WTC11 (cell line): Measurements from ENCODE around the gene FGF12. TPM values are rescaled to one million over a fixed set of nuclear protein-coding genes. Genes with fewer than 3 reads are reported as not detected.

ENCODE experiments used
- ATAC-seq: fragments of 200-7000 bp; cut with Tn5 transposase; 2 replicates; pipeline ENCODE4 v1.10.0; 2021; ENCODE audit warnings: mild to moderate bottlenecking, moderate library complexity
- CTCF ChIA-PET: fragments of 300-600 bp; sonication (Branson Sonifier 250); formaldehyde crosslinking; loops from one replicate; lab custom pipeline; 2021; ENCODE audit warnings: antibody characterized with exemption; lab: Charles Lee
- POLR2A ChIA-PET: fragments of 350-600 bp; sonication (Branson Sonifier 250); formaldehyde crosslinking; loops from one replicate; lab custom pipeline; 2021; ENCODE audit warnings: antibody characterized with exemption; lab: Charles Lee
- DNase-seq: peaks from one replicate; pipeline ENCODE4 v3.0.0; 2021; ENCODE audit warnings: low spot score
- H3K27ac Mint-ChIP-seq: 2 replicates; pipeline ENCODE4 v1.8.0; 2021; ENCODE audit warnings: mixed read lengths
- H3K27me3 Mint-ChIP-seq: 2 replicates; pipeline ENCODE4 v1.8.0; 2021; ENCODE audit warnings: low read depth, mild to moderate bottlenecking, moderate library complexity, mixed read lengths
- H3K36me3 Mint-ChIP-seq: 2 replicates; pipeline ENCODE4 v1.8.0; 2021; ENCODE audit warnings: mixed read lengths
- H3K4me1 Mint-ChIP-seq: 2 replicates; pipeline ENCODE4 v1.8.0; 2022; ENCODE audit warnings: mixed read lengths
- H3K4me3 Mint-ChIP-seq: 2 replicates; pipeline ENCODE4 v1.8.0; 2021; ENCODE audit warnings: mild to moderate bottlenecking, moderate library complexity, mixed read lengths
- H3K9me3 Mint-ChIP-seq: 2 replicates; pipeline ENCODE4 v1.8.0; 2021; ENCODE audit warnings: mixed read lengths
- ATF6 ChIP-seq: sonication (generic); formaldehyde crosslinking; IDR thresholded peaks from 2 replicates; pipeline ENCODE4 v1.8.1; 2023; ENCODE audit warnings: mild to moderate bottlenecking, missing genetic modification reagents
- FOXP1 ChIP-seq: sonication (generic); formaldehyde crosslinking; IDR thresholded peaks from 2 replicates; pipeline ENCODE4 v1.8.0; 2022; ENCODE audit warnings: missing genetic modification reagents, mild to moderate bottlenecking, moderate library complexity, borderline replicate concordance
- HMGXB4 ChIP-seq: sonication (generic); formaldehyde crosslinking; IDR thresholded peaks from 2 replicates; pipeline ENCODE4 v1.8.1; 2023; ENCODE audit warnings: mild to moderate bottlenecking, moderate library complexity, missing genetic modification reagents
- JAZF1 ChIP-seq: fragments of 250-450 bp; sonication (Bioruptor Pico); IDR thresholded peaks from 2 replicates; pipeline ENCODE4 v1.9.0; 2021; ENCODE audit warnings: moderate library complexity, mild to moderate bottlenecking, inconsistent platforms
- MAX ChIP-seq: sonication (generic); formaldehyde crosslinking; IDR thresholded peaks from 2 replicates; pipeline ENCODE4 v1.8.0; 2022; ENCODE audit warnings: mild to moderate bottlenecking, missing genetic modification reagents
- NFE2L1 ChIP-seq: sonication (generic); formaldehyde crosslinking; IDR thresholded peaks from 2 replicates; pipeline ENCODE4 v1.8.1; 2023; ENCODE audit warnings: missing genetic modification reagents
- NR2C2 ChIP-seq: sonication (generic); formaldehyde crosslinking; IDR thresholded peaks from 2 replicates; pipeline ENCODE4 v1.8.0; 2022; ENCODE audit warnings: mild to moderate bottlenecking, missing genetic modification reagents
- PRDM15 ChIP-seq: sonication (generic); formaldehyde crosslinking; IDR thresholded peaks from 2 replicates; pipeline ENCODE4 v1.8.0; 2022; ENCODE audit warnings: missing genetic modification reagents
- PREB ChIP-seq: sonication (generic); formaldehyde crosslinking; IDR thresholded peaks from 2 replicates; pipeline ENCODE4 v1.8.1; 2022; ENCODE audit warnings: mild to moderate bottlenecking, missing genetic modification reagents, moderate library complexity, borderline replicate concordance
- RELA ChIP-seq: sonication (generic); formaldehyde crosslinking; IDR thresholded peaks from 2 replicates; pipeline ENCODE4 v1.8.1; 2022; ENCODE audit warnings: missing genetic modification reagents, mild to moderate bottlenecking, borderline replicate concordance
- SMAD4 ChIP-seq: sonication (generic); formaldehyde crosslinking; IDR thresholded peaks from 2 replicates; pipeline ENCODE4 v1.8.0; 2022; ENCODE audit warnings: mild to moderate bottlenecking, missing genetic modification reagents
- SP1 ChIP-seq: sonication (generic); formaldehyde crosslinking; conservative IDR thresholded peaks from 2 replicates; pipeline ENCODE4 v1.8.1; 2022; ENCODE audit warnings: missing genetic modification reagents
- TCF7 ChIP-seq: sonication (generic); formaldehyde crosslinking; IDR thresholded peaks from 2 replicates; pipeline ENCODE4 v1.8.0; 2022; ENCODE audit warnings: mild to moderate bottlenecking, low read depth, missing genetic modification reagents, moderate library complexity
- TEAD4 ChIP-seq: sonication (generic); formaldehyde crosslinking; IDR thresholded peaks from 2 replicates; pipeline ENCODE4 v1.8.0; 2022; ENCODE audit warnings: mild to moderate bottlenecking, missing genetic modification reagents
- TP53 ChIP-seq: sonication (generic); formaldehyde crosslinking; IDR thresholded peaks from 2 replicates; pipeline ENCODE4 v1.8.1; 2023; ENCODE audit warnings: mild to moderate bottlenecking, missing genetic modification reagents
- ZBTB43 ChIP-seq: sonication (generic); formaldehyde crosslinking; IDR thresholded peaks from 2 replicates; pipeline ENCODE4 v1.8.1; 2023; ENCODE audit warnings: mild to moderate bottlenecking, missing genetic modification reagents
- ZNF281 ChIP-seq: sonication (generic); formaldehyde crosslinking; IDR thresholded peaks from 2 replicates; pipeline ENCODE4 v1.8.0; 2023; ENCODE audit warnings: mild to moderate bottlenecking, missing genetic modification reagents
- ZNF425 ChIP-seq: fragments of 250-450 bp; sonication (Bioruptor Pico); conservative IDR thresholded peaks from 2 replicates; pipeline ENCODE4 v1.9.0; 2021; ENCODE audit warnings: mild to moderate bottlenecking
- ZNF512 ChIP-seq: sonication (generic); formaldehyde crosslinking; IDR thresholded peaks from 2 replicates; pipeline ENCODE4 v1.8.1; 2022; ENCODE audit warnings: missing genetic modification reagents, borderline replicate concordance
- ZNF671 ChIP-seq: fragments of 250-450 bp; sonication (Bioruptor Pico); IDR thresholded peaks from 2 replicates; pipeline ENCODE4 v1.8.0; 2021; ENCODE audit warnings: mild to moderate bottlenecking
- total RNA-seq: library from RNA; stranded (reverse); gene quantifications from 3 replicates; pipeline ENCODE4 v1.2.3, GENCODE V29; 2021

FGF12 gene
- total RNA-seq, 1 experiment from 2014 or later, result 13.5 TPM

- TF ChIP-seq ZNF425 (CRISPR knock-in tag), result no peak
- no peak for TF ChIP-seq NFE2L1 (CRISPR knock-in tag)
- TF ChIP-seq ZBTB43, result no peak
- no peak for TF ChIP-seq ZNF281 (CRISPR knock-in tag)
- TF ChIP-seq PRDM15 (CRISPR knock-in tag), result no peak
- no peak for TF ChIP-seq ATF6 (CRISPR knock-in tag)
- no peak for TF ChIP-seq MAX (CRISPR knock-in tag)
- no peak for TF ChIP-seq TCF7 (CRISPR knock-in tag)
- TF ChIP-seq ZNF671 (CRISPR knock-in tag), result no peak
- no peak for TF ChIP-seq RELA (CRISPR knock-in tag)
- no peak for TF ChIP-seq JAZF1 (CRISPR knock-in tag)
- no peak for TF ChIP-seq ZNF512 (CRISPR knock-in tag)
Measured at GRCh38 chr3:192435241-192435640, 292.1 kb downstream of the FGF12 start (continued).

GRCh38 chr3:192434186-192434585, 293.2 kb downstream of the FGF12 start:
- peaks cover 16% of the 10 kb centered on the region for H3K4me1 Mint-ChIP-seq
- no peak overlapping the region for H3K4me3 Mint-ChIP-seq
- CTCF ChIA-PET, result interaction anchor here (1.4 to 4.3 kb wide), 3 partner anchors 10 to 15 kb away, joined by 3 to 26 read pairs (median 6); no protein-coding TSS in a partner anchor
- H3K36me3 Mint-ChIP-seq, result no peaks in the 10 kb centered on the region
- H3K27ac Mint-ChIP-seq, result no peak overlapping the region
- DNase-seq (no peak), ATAC-seq (no peak)
- H3K9me3 Mint-ChIP-seq, result no peaks in the 10 kb centered on the region
- no peaks in the 10 kb centered on the region for H3K27me3 Mint-ChIP-seq
- POLR2A ChIA-PET, result no interaction called here
- TF ChIP-seq TP53 (CRISPR knock-in tag), result no peak
- no peak for TF ChIP-seq SMAD4
- TF ChIP-seq NR2C2 (CRISPR knock-in tag), result no peak
- TF ChIP-seq PREB (CRISPR knock-in tag), result no peak
- TF ChIP-seq HMGXB4 (CRISPR knock-in tag), result no peak
- no peak for TF ChIP-seq ZNF671 (CRISPR knock-in tag)
- TF ChIP-seq SP1 (CRISPR knock-in tag), result no peak
- TF ChIP-seq FOXP1, result no peak
- TF ChIP-seq TEAD4, result no peak
